Panc1 (cell line): ENCODE measurements around the gene MND1. TPM values are rescaled to one million over a fixed set of nuclear protein-coding genes. Genes with fewer than 3 reads are reported as not detected.

Source experiments
- ATAC-seq: fragments of 200-7000 bp; cut with Tn5 transposase; 2 replicates; pipeline ENCODE4 v1.9.1; 2020; ENCODE audit warnings: mild to moderate bottlenecking, moderate library complexity
- BruUV-seq: library from RNA; stranded (reverse); fragments of 400-500 nt; replicated peaks from 2 replicates; lab custom pipeline; 2021; lab: Mats Ljungman, UMichigan
- CTCF ChIA-PET: fragments of 300-600 bp; sonication (Branson Sonifier 250); formaldehyde crosslinking; loops from one replicate; lab custom pipeline; 2022; ENCODE audit warnings: antibody characterized with exemption; lab: Charles Lee
- POLR2A ChIA-PET: fragments of 300-600 bp; sonication (Branson Sonifier 250); formaldehyde crosslinking; loops from one replicate; lab custom pipeline; 2022; ENCODE audit warnings: antibody characterized with exemption; lab: Charles Lee
- DNase-seq: peaks from one replicate; pipeline ENCODE4 v3.0.0-alpha.2; 2010; ENCODE audit warnings: low read depth, low spot score
- H3K27ac ChIP-seq: 2 replicates; pipeline ENCODE4 v1.5.1; 2011; ENCODE audit warnings: mild to moderate bottlenecking, low read length, inconsistent platforms
- H3K27me3 ChIP-seq: fragments of 200-500 bp; sonication (Bioruptor generic); 2 replicates; pipeline ENCODE4 v1.6.0; 2014; ENCODE audit warnings: low read length, inconsistent platforms; ENCODE audit not compliant: control insufficient read depth, insufficient read depth
- H3K36me3 ChIP-seq: fragments of 200-500 bp; sonication (Bioruptor generic); 2 replicates; pipeline ENCODE4 v1.5.1; 2014; ENCODE audit warnings: inconsistent platforms, mild to moderate bottlenecking, low read length, moderate library complexity; ENCODE audit not compliant: control insufficient read depth, insufficient read depth
- H3K4me1 ChIP-seq: 2 replicates; pipeline ENCODE4 v1.5.1; 2011; ENCODE audit warnings: inconsistent platforms, mild to moderate bottlenecking, low read length, moderate library complexity; ENCODE audit not compliant: control insufficient read depth, insufficient read depth
- H3K4me3 ChIP-seq, 2 experiments: 2 replicates each; pipeline ENCODE4 v1.5.1; 2011 to 2012; ENCODE audit warnings: low read depth in 2 of 2, low read length in 2 of 2, mild to moderate bottlenecking in 2 of 2, inconsistent platforms in 1 of 2, moderate library complexity in 1 of 2
- H3K9me3 ChIP-seq: fragments of 200-500 bp; sonication (Bioruptor generic); 2 replicates; pipeline ENCODE4 v1.5.1; 2014; ENCODE audit warnings: low read depth, mild to moderate bottlenecking, inconsistent platforms, low read length, moderate library complexity; ENCODE audit not compliant: control insufficient read depth, insufficient read depth
- POLR2AphosphoS5 ChIP-seq: IDR thresholded peaks from 2 replicates; pipeline ENCODE4 v1.6.1; 2012; ENCODE audit warnings: mild to moderate bottlenecking, low read depth, low read length, moderate library complexity
- SIN3A ChIP-seq: IDR thresholded peaks from 2 replicates; pipeline ENCODE4 v1.6.1; 2012; ENCODE audit warnings: low read depth, mild to moderate bottlenecking, low read length, moderate library complexity, borderline replicate concordance; ENCODE audit not compliant: insufficient read depth
- TCF7L2 ChIP-seq: IDR thresholded peaks from 2 replicates; pipeline ENCODE4 v1.6.1; 2011; ENCODE audit warnings: mild to moderate bottlenecking, low read depth, low read length, inconsistent platforms
- in situ Hi-C: cut with HindIII; loops from 2 replicates; pipeline ENCODE4 v1.10.0; 2016; ENCODE audit warnings: low sequenced_read_pairs, low pct_unique_long_range_greater_than_20kb
- intact Hi-C: fragments of 100-400 bp; cut with micrococcal nuclease; formaldehyde crosslinking; loops from one replicate; pipeline ENCODE4 v1.10.0; 2022; ENCODE audit not compliant: unreplicated experiment
- total RNA-seq: library from RNA; stranded (reverse); gene quantifications from one replicate; pipeline ENCODE4 v1.2.1, GENCODE V29; 2021; ENCODE audit not compliant: unreplicated experiment
- TF ChIP-seq, protein P1 (sequence below), 2 experiments: IDR thresholded peaks; 2 replicates each; pipeline ENCODE4 v1.6.1; 2011 to 2012; ENCODE audit warnings: low read depth in 2 of 2, control low read depth in 1 of 2, low read length in 1 of 2, mild to moderate bottlenecking in 1 of 2, moderate library complexity in 1 of 2; ENCODE audit not compliant: insufficient read depth in 1 of 2
- TF ChIP-seq, protein P2 (sequence below): fragments of 450-650 bp; IDR thresholded peaks from 2 replicates; pipeline ENCODE4 v1.5.1; 2017; ENCODE audit warnings: mild to moderate bottlenecking

MND1 gene
- total RNA-seq, 1 experiment from 2014 or later: 9.4 TPM

DNA sequence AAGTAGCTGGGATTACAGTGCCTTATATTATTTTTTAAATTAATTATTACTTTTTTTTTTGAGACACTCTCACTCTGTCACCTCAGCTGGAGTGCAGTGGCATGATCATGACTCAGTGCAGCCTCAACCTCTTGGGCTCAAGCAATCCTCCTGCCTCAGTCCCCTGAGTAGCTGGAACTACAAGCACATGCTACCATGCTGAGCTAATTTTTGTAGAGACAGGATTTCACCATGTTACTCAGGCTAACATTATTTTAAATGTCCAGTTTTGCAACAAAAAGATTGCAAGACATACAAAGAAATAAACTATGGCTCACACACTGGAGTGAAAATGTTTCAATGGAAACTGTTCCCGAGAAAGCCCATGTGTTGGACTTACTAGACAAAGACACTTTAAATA lies 59.2 kb downstream of the MND1 start:
- H3K36me3 ChIP-seq: no peaks in the 10 kb centered on the region
- no peaks in the 10 kb centered on the region for H3K9me3 ChIP-seq
- H3K27me3 ChIP-seq: no peaks in the 10 kb centered on the region
- intact Hi-C loops (no loop called here), in situ Hi-C loops (no loop called here)
- ChIA-PET CTCF (no interaction called here), POLR2A (interaction anchor here (0.7 to 0.8 kb wide), 3 partner anchors 10 to 29 kb away, joined by 3 to 21 read pairs (median 10); no protein-coding TSS in a partner anchor)
- H3K4me1 ChIP-seq: no peaks in the 10 kb centered on the region
- H3K4me3 ChIP-seq: no peak overlapping the region
- H3K27ac ChIP-seq: no peak overlapping the region
- BruUV-seq: no TSS peak
- no peak for ATAC-seq
- no peak for DNase-seq
- TF ChIP-seq, protein P1, sequence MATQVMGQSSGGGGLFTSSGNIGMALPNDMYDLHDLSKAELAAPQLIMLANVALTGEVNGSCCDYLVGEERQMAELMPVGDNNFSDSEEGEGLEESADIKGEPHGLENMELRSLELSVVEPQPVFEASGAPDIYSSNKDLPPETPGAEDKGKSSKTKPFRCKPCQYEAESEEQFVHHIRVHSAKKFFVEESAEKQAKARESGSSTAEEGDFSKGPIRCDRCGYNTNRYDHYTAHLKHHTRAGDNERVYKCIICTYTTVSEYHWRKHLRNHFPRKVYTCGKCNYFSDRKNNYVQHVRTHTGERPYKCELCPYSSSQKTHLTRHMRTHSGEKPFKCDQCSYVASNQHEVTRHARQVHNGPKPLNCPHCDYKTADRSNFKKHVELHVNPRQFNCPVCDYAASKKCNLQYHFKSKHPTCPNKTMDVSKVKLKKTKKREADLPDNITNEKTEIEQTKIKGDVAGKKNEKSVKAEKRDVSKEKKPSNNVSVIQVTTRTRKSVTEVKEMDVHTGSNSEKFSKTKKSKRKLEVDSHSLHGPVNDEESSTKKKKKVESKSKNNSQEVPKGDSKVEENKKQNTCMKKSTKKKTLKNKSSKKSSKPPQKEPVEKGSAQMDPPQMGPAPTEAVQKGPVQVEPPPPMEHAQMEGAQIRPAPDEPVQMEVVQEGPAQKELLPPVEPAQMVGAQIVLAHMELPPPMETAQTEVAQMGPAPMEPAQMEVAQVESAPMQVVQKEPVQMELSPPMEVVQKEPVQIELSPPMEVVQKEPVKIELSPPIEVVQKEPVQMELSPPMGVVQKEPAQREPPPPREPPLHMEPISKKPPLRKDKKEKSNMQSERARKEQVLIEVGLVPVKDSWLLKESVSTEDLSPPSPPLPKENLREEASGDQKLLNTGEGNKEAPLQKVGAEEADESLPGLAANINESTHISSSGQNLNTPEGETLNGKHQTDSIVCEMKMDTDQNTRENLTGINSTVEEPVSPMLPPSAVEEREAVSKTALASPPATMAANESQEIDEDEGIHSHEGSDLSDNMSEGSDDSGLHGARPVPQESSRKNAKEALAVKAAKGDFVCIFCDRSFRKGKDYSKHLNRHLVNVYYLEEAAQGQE (IDR thresholded peaks at IDR 0.05; ENCODE audit: insufficient read depth in 1 of 2, low read depth in 2 of 2, low read length in 1 of 2): no peak
- TF ChIP-seq, protein P2, sequence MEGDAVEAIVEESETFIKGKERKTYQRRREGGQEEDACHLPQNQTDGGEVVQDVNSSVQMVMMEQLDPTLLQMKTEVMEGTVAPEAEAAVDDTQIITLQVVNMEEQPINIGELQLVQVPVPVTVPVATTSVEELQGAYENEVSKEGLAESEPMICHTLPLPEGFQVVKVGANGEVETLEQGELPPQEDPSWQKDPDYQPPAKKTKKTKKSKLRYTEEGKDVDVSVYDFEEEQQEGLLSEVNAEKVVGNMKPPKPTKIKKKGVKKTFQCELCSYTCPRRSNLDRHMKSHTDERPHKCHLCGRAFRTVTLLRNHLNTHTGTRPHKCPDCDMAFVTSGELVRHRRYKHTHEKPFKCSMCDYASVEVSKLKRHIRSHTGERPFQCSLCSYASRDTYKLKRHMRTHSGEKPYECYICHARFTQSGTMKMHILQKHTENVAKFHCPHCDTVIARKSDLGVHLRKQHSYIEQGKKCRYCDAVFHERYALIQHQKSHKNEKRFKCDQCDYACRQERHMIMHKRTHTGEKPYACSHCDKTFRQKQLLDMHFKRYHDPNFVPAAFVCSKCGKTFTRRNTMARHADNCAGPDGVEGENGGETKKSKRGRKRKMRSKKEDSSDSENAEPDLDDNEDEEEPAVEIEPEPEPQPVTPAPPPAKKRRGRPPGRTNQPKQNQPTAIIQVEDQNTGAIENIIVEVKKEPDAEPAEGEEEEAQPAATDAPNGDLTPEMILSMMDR: no peak
- TF ChIP-seq POLR2AphosphoS5 (no peak), TCF7L2 (no peak), SIN3A (no peak)

DNA sequence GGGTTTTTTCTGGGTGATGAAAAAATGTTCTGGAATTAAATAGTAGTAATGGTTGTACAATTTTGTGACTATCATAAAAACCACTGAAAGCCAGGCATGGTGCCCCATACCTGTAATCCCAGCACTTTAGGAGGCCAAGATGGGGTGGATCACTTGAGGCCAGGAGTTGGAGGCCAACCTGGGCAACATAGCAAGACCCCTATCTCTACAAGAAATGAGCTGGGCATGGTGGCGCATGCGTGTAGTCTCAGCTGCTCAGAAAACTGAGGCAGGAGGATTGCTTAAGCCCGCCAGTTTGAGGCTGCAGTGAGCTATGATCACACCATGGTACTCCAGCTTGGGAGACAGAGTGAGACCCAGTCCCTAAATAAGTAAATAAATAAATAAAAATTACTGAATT lies 63.4 kb downstream of the MND1 start:
- no peaks in the 10 kb centered on the region for H3K9me3 ChIP-seq
- no peaks in the 10 kb centered on the region; the same call in 1 of the 2 replicates for H3K36me3 ChIP-seq
- no peak overlapping the region for H3K4me3 ChIP-seq
- BruUV-seq: no TSS peak
- ChIA-PET POLR2A (no interaction called here), CTCF (no interaction called here)
- no peak for TF ChIP-seq TCF7L2
- TF ChIP-seq, protein P1 (IDR thresholded peaks at IDR 0.05; ENCODE audit: insufficient read depth in 1 of 2, low read depth in 2 of 2, low read length in 1 of 2): no peak
- no peaks in the 10 kb centered on the region for H3K27me3 ChIP-seq
- DNase-seq (no peak), ATAC-seq (no peak)
- no peaks in the 10 kb centered on the region for H3K4me1 ChIP-seq
- in situ Hi-C loops: no loop called here
- intact Hi-C loops: no loop called here
- no peak overlapping the region for H3K27ac ChIP-seq
